ENCODE data around the gene PCOLCE2.

The PCOLCE2 gene

GRCh38 chr3:142902356-142902755, 13.5 kb upstream of the PCOLCE2 start:
- H3K9ac ChIP-seq (ENCODE audit: low read length), result no peak overlapping the region
- TF ChIP-seq CTCF (IDR thresholded peaks at IDR 0.05; ENCODE audit: low read depth, low read length), result no peak
- no peak for TF ChIP-seq EZH2phosphoT487 (IDR thresholded peaks at IDR 0.05; ENCODE audit: low read depth)
- H3K27me3 ChIP-seq (ENCODE audit: low read depth, low read length), result no peaks in the 10 kb centered on the region
- no peak overlapping the region for H3K27ac ChIP-seq (ENCODE audit: low read length)
- no peaks in the 10 kb centered on the region for H3K79me2 ChIP-seq (ENCODE audit: low read length)
- H3K4me1 ChIP-seq (ENCODE audit: low read length), result peaks cover 10% of the 10 kb centered on the region
- H4K20me1 ChIP-seq (ENCODE audit: insufficient read depth, low read length), result no peaks in the 10 kb centered on the region
- H3K9me3 ChIP-seq (ENCODE audit: insufficient read depth, low read length), result no peaks in the 10 kb centered on the region
- H3K4me2 ChIP-seq (ENCODE audit: low read length), result no peak overlapping the region
- H3K4me3 ChIP-seq (ENCODE audit: low read length), result no peak overlapping the region
- no peaks in the 10 kb centered on the region for H3K36me3 ChIP-seq (replicated peaks; ENCODE audit: low read depth, low read length)
- H2AFZ ChIP-seq (ENCODE audit: low read depth, low read length), result no peak overlapping the region

GRCh38 chr3:142898346-142899213, 9.7 kb upstream of the PCOLCE2 start:
- Histone ChIP-seq H3K9me3 (ENCODE audit: insufficient read depth, low read length) (no peaks in the 10 kb centered on the region), H3K9ac (ENCODE audit: low read length) (no peak overlapping the region), H4K20me1 (ENCODE audit: insufficient read depth, low read length) (no peaks in the 10 kb centered on the region), H3K36me3 (replicated peaks; ENCODE audit: low read depth, low read length) (no peaks in the 10 kb centered on the region), H3K4me1 (ENCODE audit: low read length) (no peaks in the 10 kb centered on the region), H3K79me2 (ENCODE audit: low read length) (no peaks in the 10 kb centered on the region), H2AFZ (ENCODE audit: low read depth, low read length) (peak overlapping the region; percentile 65), H3K4me3 (ENCODE audit: low read length) (no peak overlapping the region), H3K4me2 (ENCODE audit: low read length) (no peak overlapping the region), H3K27me3 (ENCODE audit: low read depth, low read length) (no peaks in the 10 kb centered on the region), H3K27ac (ENCODE audit: low read length) (no peak overlapping the region)
- TF ChIP-seq EZH2phosphoT487 (IDR thresholded peaks at IDR 0.05; ENCODE audit: low read depth), result no peak
- no peak for TF ChIP-seq CTCF (IDR thresholded peaks at IDR 0.05; ENCODE audit: low read depth, low read length)

- no peak overlapping the region for H2AFZ ChIP-seq (ENCODE audit: low read depth, low read length)
- no peaks in the 10 kb centered on the region for H3K79me2 ChIP-seq (ENCODE audit: low read length)
- no peaks in the 10 kb centered on the region for H4K20me1 ChIP-seq (ENCODE audit: insufficient read depth, low read length)
- TF ChIP-seq EZH2phosphoT487 (IDR thresholded peaks at IDR 0.05; ENCODE audit: low read depth), result no peak
- no peak for TF ChIP-seq CTCF (IDR thresholded peaks at IDR 0.05; ENCODE audit: low read depth, low read length)
- H3K4me2 ChIP-seq (ENCODE audit: low read length), result no peak overlapping the region
- no peaks in the 10 kb centered on the region for H3K9me3 ChIP-seq (ENCODE audit: insufficient read depth, low read length)
- no peak overlapping the region for H3K9ac ChIP-seq (ENCODE audit: low read length)
- H3K4me1 ChIP-seq (ENCODE audit: low read length), result no peaks in the 10 kb centered on the region
- no peak overlapping the region for H3K4me3 ChIP-seq (ENCODE audit: low read length)
- no peaks in the 10 kb centered on the region for H3K27me3 ChIP-seq (ENCODE audit: low read depth, low read length)
- no peaks in the 10 kb centered on the region for H3K36me3 ChIP-seq (replicated peaks; ENCODE audit: low read depth, low read length)
- H3K27ac ChIP-seq (ENCODE audit: low read length), result no peak overlapping the region
Measured at GRCh38 chr3:142897807-142898206, 8.9 kb upstream of the PCOLCE2 start.

- no peak overlapping the region for H3K27ac ChIP-seq (ENCODE audit: low read length)
- H3K4me2 ChIP-seq (ENCODE audit: low read length), result no peak overlapping the region
- H3K4me3 ChIP-seq (ENCODE audit: low read length), result no peak overlapping the region
- no peaks in the 10 kb centered on the region for H3K4me1 ChIP-seq (ENCODE audit: low read length)
- no peaks in the 10 kb centered on the region for H3K79me2 ChIP-seq (ENCODE audit: low read length)
- no peak overlapping the region for H2AFZ ChIP-seq (ENCODE audit: low read depth, low read length)
- H3K27me3 ChIP-seq (ENCODE audit: low read depth, low read length), result no peaks in the 10 kb centered on the region
- TF ChIP-seq EZH2phosphoT487 (IDR thresholded peaks at IDR 0.05; ENCODE audit: low read depth) (no peak), CTCF (IDR thresholded peaks at IDR 0.05; ENCODE audit: low read depth, low read length) (no peak)
- H3K9ac ChIP-seq (ENCODE audit: low read length), result no peak overlapping the region
- no peaks in the 10 kb centered on the region for H4K20me1 ChIP-seq (ENCODE audit: insufficient read depth, low read length)
- H3K9me3 ChIP-seq (ENCODE audit: insufficient read depth, low read length), result no peaks in the 10 kb centered on the region
- no peaks in the 10 kb centered on the region for H3K36me3 ChIP-seq (replicated peaks; ENCODE audit: low read depth, low read length)
Measured at GRCh38 chr3:142896996-142897395, 8.1 kb upstream of the PCOLCE2 start.

Data from OCI-LY3 (cell line).